Common myeloid progenitor, CD34-positive (primary cell): ENCODE results near the gene PDE6B.

Experiments used
- CTCF ChIA-PET: fragments of 350-600 bp; sonication (Branson Sonifier 250); formaldehyde crosslinking; loops from one replicate; lab custom pipeline; 2021; ENCODE audit warnings: antibody characterized with exemption; lab: Charles Lee
- POLR2A ChIA-PET: fragments of 350-600 bp; sonication (Branson Sonifier 250); formaldehyde crosslinking; loops from one replicate; lab custom pipeline; 2021; ENCODE audit warnings: antibody characterized with exemption; lab: Charles Lee
- DNase-seq, 3 donors: peaks; one replicate each; pipeline versions ENCODE4 v3.0.0 to v3.0.0-alpha.2; 2013
- H3K27ac ChIP-seq, 2 experiments: 1 replicate in 1 of 2; 2 replicates in 1 of 2; pipeline ENCODE4 v1.7.0; 2013; ENCODE audit warnings: inconsistent platforms in 2 of 2, low read length in 2 of 2, mild to moderate bottlenecking in 2 of 2, low read depth in 1 of 2, moderate library complexity in 1 of 2; ENCODE audit not compliant: severe bottlenecking in 2 of 2, insufficient read depth in 1 of 2, poor library complexity in 1 of 2
- H3K27me3 ChIP-seq, 5 experiments: replicated peaks in 2 of 5; 1 replicate in 3 of 5; 2 replicates in 2 of 5; pipeline versions ENCODE4 v1.6.1 to v1.7.0; 2013; ENCODE audit warnings: low read length in 4 of 5, mild to moderate bottlenecking in 2 of 5, moderate library complexity in 2 of 5, inconsistent platforms in 1 of 5; ENCODE audit not compliant: insufficient read depth in 5 of 5, control insufficient read depth in 4 of 5
- H3K36me3 ChIP-seq, 4 experiments: 1 replicate in 2 of 4; 2 replicates in 2 of 4; pipeline versions ENCODE4 v1.6.1 to v1.7.0; 2013; ENCODE audit warnings: low read length in 3 of 4, control low read depth in 1 of 4, mild to moderate bottlenecking in 1 of 4; ENCODE audit not compliant: control insufficient read depth in 4 of 4, insufficient read depth in 4 of 4
- H3K4me1 ChIP-seq, 4 experiments: 1 replicate in 3 of 4; 2 replicates in 1 of 4; pipeline versions ENCODE4 v1.6.1 to v1.7.1; 2013; ENCODE audit warnings: low read length in 3 of 4, mild to moderate bottlenecking in 3 of 4, control low read depth in 1 of 4, inconsistent platforms in 1 of 4, moderate library complexity in 1 of 4; ENCODE audit not compliant: control insufficient read depth in 4 of 4, insufficient read depth in 4 of 4; ENCODE audit errors: control extremely low read depth in 1 of 4
- H3K4me3 ChIP-seq, 7 experiments: 1 replicate in 4 of 7; 2 replicates in 3 of 7; pipeline versions ENCODE4 v1.5.1 to v1.7.0; 2013; ENCODE audit warnings: mild to moderate bottlenecking in 7 of 7, low read length in 6 of 7, moderate library complexity in 6 of 7, inconsistent platforms in 2 of 7, low read depth in 2 of 7, control low read depth in 1 of 7; ENCODE audit not compliant: insufficient read depth in 4 of 7, control insufficient read depth in 1 of 7; ENCODE audit errors: extremely low read depth in 1 of 7
- H3K9me3 ChIP-seq, 5 experiments: 1 replicate in 4 of 5; 2 replicates in 1 of 5; pipeline versions ENCODE4 v1.6.1 to v1.7.1; 2013; ENCODE audit warnings: low read length in 4 of 5, mild to moderate bottlenecking in 2 of 5, inconsistent platforms in 1 of 5, low read depth in 1 of 5, moderate library complexity in 1 of 5; ENCODE audit not compliant: control insufficient read depth in 4 of 5, insufficient read depth in 2 of 5; ENCODE audit errors: control extremely low read depth in 1 of 5
- WGBS: methylation state at CpG from one replicate; pipeline ENCODE4 v1.1.5; 2013; ENCODE audit not compliant: insufficient coverage; 5-methylcytosine and 5-hydroxymethylcytosine counted together

The PDE6B gene

GRCh38 chr4:683247-683897 lies 58.0 kb downstream of the PDE6B start:
- no peak for DNase-seq
- Histone ChIP-seq H3K4me3 (peak overlapping the region in 1 of 7 experiments; percentile 20), H3K4me1 (peaks cover 0 to 35% (median 25%) of the 10 kb centered on the region in 4 experiments), H3K27ac (no peak overlapping the region), H3K9me3 (no peaks in the 10 kb centered on the region), H3K36me3 (no peaks in the 10 kb centered on the region), H3K27me3 (no peaks in the 10 kb centered on the region)
- WGBS = 67% methylated on average over 20 of the region's 25 CpGs
- ChIA-PET POLR2A (no interaction called here), CTCF (interaction anchor here (0.7 to 2.2 kb wide), 7 partner anchors 9 to 46 kb away, joined by 3 to 11 read pairs (median 5); no protein-coding TSS in a partner anchor)

GRCh38 chr4:683982-684622 lies 58.7 kb downstream of the PDE6B start:
- DNase-seq = peak; percentile 61 to 79 (median 79)
- Histone ChIP-seq H3K4me1 (peaks cover 0 to 42% (median 30%) of the 10 kb centered on the region in 4 experiments), H3K36me3 (no peaks in the 10 kb centered on the region), H3K4me3 (peak overlapping the region in 1 of 7 experiments; percentile 20), H3K9me3 (no peaks in the 10 kb centered on the region), H3K27ac (no peak overlapping the region), H3K27me3 (no peaks in the 10 kb centered on the region)
- 50% methylated on average over 16 of the region's 19 CpGs for WGBS
- POLR2A ChIA-PET = no interaction called here
- CTCF ChIA-PET = interaction anchor here (0.7 to 2.2 kb wide), 9 partner anchors 8 to 439 kb away, joined by 3 to 11 read pairs (median 5); no protein-coding TSS in a partner anchor

GRCh38 chr4:684623-685327 lies 59.4 kb downstream of the PDE6B start:
- Histone ChIP-seq H3K36me3 (no peaks in the 10 kb centered on the region), H3K9me3 (no peaks in the 10 kb centered on the region), H3K27ac (no peak overlapping the region), H3K4me1 (peaks cover 0 to 49% (median 36%) of the 10 kb centered on the region in 4 experiments), H3K4me3 (no peak overlapping the region), H3K27me3 (no peaks in the 10 kb centered on the region)
- 92% methylated on average over 11 of the region's 21 CpGs for WGBS
- CTCF ChIA-PET = interaction anchor here (0.7 to 2.2 kb wide), 7 partner anchors 8 to 440 kb away, joined by 3 to 11 read pairs (median 5); no protein-coding TSS in a partner anchor
- POLR2A ChIA-PET = no interaction called here
- no peak for DNase-seq

- no peaks in the 10 kb centered on the region for H3K36me3 ChIP-seq
- no peaks in the 10 kb centered on the region for H3K27me3 ChIP-seq
- WGBS = 98% methylated on average over 31 of the region's 37 CpGs
- no peak overlapping the region for H3K27ac ChIP-seq
- ChIA-PET POLR2A (no interaction called here), CTCF (interaction anchor here (1.4 to 2.3 kb wide), 3 partner anchors 11 to 21 kb away, joined by 3 to 6 read pairs (median 5); no protein-coding TSS in a partner anchor)
- no peak overlapping the region for H3K4me3 ChIP-seq
- DNase-seq = no peak
- peaks cover 0 to 45% (median 37%) of the 10 kb centered on the region in 4 experiments for H3K4me1 ChIP-seq
- no peaks in the 10 kb centered on the region for H3K9me3 ChIP-seq
Measured at GRCh38 chr4:685679-686412, 60.5 kb downstream of the PDE6B start.

GRCh38 chr4:686413-687040 lies 61.2 kb downstream of the PDE6B start:
- peaks cover 0 to 40% (median 33%) of the 10 kb centered on the region in 4 experiments for H3K4me1 ChIP-seq
- ChIA-PET CTCF (interaction anchor here (0.8 to 2.3 kb wide), 5 partner anchors 10 to 17 kb away, joined by 3 to 6 read pairs (median 4); partner anchors contain the start of genes ATP5ME and MYL5), POLR2A (interaction anchor here (0.6 kb wide), 1 partner anchor 24 kb away, joined by 3 read pairs; no protein-coding TSS in a partner anchor)
- no peaks in the 10 kb centered on the region for H3K27me3 ChIP-seq
- no peaks in the 10 kb centered on the region for H3K36me3 ChIP-seq
- no peak overlapping the region for H3K4me3 ChIP-seq
- 97% methylated on average over 28 of the region's 31 CpGs for WGBS
- H3K27ac ChIP-seq = no peak overlapping the region
- DNase-seq = no peak
- H3K9me3 ChIP-seq = no peaks in the 10 kb centered on the region
